GM19438 (cell line): ENCODE data around the gene TNFRSF1B.

Experiments
- ATAC-seq: cut with Tn5 transposase; IDR thresholded peaks from one replicate; pipeline ENCODE4 v1.9.1; 2021; ENCODE audit warnings: low read depth; ENCODE audit not compliant: unreplicated experiment

TNFRSF1B gene

GRCh38 chr1:12141163-12141850, 25.5 kb upstream of the TNFRSF1B start:
- no peak for ATAC-seq

- no peak for ATAC-seq
Measured at GRCh38 chr1:12142141-12142823, 24.5 kb upstream of the TNFRSF1B start.

GRCh38 chr1:12142891-12143630, 23.7 kb upstream of the TNFRSF1B start:
- ATAC-seq = no peak

- no peak for ATAC-seq
Measured at GRCh38 chr1:12143631-12144155, 23.1 kb upstream of the TNFRSF1B start.

DNA sequence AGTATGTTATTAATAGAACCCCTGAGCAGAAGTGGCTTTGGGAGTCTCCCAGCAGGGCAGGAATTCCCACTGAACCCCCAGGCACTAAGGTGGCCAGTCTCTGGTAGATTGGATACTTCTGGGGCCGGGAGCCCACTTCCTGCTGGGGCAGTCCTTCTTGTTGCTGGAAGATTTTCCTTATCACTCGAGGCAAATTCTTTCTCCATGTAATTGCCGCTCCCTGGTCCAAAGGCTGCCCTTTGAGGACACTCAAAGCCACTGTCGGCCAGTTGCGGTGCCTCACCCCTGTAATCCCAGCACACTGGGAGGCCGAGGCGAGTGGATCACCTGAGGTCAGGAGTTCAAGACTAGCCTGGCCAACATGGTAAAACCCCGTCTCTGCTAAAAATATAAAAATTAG, 22.6 kb upstream of the TNFRSF1B start:
- no peak for ATAC-seq

DNA sequence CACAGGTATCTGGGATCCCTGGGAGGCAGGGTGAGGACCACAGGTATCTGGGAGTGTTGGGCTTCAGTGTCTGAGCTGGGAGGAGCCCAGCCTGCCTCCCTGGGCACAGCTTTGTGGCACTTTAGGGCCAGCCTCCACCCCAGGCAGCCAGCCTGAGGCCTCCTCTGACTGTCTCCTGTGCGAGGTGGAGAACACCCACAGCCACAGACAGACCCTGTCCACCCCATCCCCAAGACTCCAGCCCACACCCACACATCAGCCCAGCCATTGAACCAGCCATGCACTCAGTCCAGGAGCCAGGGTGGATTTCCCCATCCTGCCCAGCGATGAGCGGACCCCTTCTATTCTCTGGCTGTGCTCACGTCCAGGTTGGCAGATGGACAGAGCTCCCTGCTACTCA, 21.8 kb upstream of the TNFRSF1B start:
- ATAC-seq = no peak

DNA sequence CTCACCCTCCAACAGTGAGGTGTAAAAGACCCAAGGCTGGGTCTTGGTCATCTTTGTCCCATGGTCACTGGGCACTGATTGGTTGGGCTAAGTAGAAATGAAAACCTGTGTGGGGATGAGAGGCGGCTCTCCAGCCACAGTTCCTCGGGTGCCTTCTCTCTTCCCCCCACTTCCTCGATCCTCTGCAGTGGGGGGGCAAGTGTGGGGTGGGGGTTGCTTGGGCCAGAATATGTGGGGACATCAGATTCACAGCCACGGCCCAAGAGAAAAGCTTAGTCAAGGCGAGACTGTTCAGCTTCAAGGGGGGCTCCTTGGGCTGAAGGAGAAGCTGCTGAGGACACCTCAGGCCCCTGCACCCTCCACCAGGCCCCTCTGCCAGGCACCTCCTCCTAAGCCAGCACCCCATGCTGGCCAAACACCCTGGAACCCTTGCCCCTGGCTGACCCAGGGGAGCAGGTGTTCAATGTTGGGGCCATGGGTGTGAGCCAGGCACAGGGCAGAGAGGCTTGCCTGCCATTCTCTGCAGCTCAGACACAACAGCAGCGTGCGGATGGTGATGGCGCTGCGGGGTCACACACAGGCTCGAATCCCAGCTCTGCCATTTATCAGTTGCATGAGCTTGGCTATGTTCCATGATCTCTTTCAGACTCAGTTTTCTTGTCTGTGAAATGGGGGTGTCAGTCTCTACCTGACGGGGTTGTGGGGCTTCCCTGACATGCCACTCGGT, 21.0 kb upstream of the TNFRSF1B start:
- ATAC-seq = no peak

DNA sequence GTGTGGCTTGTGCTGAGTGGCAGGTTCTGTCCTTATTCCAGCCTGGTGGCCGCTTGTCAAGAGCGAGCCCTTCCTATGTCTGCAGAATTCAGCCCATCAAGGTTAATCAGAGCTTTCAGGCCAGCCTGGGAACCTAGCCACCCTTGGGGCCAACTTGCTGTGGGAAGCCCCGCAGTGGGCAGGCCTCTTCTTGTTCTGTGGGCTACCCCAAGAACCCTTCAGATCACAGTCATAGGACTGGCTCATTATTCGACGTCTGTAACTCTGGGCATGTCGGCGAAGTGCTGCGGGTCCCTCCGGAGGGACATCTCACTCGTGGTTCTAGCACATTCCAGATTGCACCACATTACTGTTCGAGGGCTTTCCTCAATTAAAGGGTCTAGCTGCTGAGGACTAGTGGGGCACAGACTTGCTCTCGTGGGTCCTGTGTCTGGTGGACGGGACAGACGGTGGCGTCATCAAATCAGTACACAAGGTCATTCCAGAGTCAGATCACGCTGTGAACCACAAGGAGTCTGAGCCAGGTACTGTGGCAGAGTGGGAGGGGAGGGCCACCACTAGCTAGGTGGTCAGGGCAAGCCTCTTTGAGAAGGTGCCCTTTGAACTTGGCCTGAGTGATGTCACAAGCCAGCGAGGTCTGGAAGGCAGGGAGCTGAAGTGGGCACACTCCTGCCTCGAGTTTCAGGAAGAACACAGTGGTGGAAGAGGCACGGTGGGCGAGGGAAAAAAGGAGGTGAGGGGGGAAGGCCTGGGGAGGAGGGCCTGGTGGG, 20.3 kb upstream of the TNFRSF1B start:
- no peak for ATAC-seq

GRCh38 chr1:12147201-12147701, 19.5 kb upstream of the TNFRSF1B start:
- ATAC-seq = no peak

GRCh38 chr1:12148160-12148957, 18.4 kb upstream of the TNFRSF1B start:
- no peak for ATAC-seq

- ATAC-seq = no peak
Measured at GRCh38 chr1:12148958-12149790, 17.6 kb upstream of the TNFRSF1B start.

DNA sequence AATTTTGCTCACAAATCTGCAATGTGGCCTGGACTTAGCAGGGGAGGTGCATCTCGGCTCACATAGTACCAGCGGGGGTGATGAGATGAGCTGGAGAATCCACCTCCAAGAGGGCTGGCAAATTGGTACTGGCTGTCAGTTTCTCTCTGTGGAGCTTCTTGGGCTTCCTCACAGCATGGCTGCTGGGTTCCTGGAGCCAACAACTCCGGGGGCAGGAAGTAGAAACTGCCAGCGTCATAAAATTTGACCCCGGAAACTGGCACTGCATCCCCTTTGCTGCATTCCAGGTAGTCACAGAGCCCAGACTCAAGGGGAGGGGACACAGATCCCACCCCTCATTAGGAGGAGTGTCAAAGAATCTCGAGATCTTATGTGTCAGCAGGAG, 17.0 kb upstream of the TNFRSF1B start:
- no peak for ATAC-seq

GRCh38 chr1:12150456-12151200, 16.2 kb upstream of the TNFRSF1B start:
- no peak for ATAC-seq

- no peak for ATAC-seq
Measured at GRCh38 chr1:12151465-12151864, 15.3 kb upstream of the TNFRSF1B start.

DNA sequence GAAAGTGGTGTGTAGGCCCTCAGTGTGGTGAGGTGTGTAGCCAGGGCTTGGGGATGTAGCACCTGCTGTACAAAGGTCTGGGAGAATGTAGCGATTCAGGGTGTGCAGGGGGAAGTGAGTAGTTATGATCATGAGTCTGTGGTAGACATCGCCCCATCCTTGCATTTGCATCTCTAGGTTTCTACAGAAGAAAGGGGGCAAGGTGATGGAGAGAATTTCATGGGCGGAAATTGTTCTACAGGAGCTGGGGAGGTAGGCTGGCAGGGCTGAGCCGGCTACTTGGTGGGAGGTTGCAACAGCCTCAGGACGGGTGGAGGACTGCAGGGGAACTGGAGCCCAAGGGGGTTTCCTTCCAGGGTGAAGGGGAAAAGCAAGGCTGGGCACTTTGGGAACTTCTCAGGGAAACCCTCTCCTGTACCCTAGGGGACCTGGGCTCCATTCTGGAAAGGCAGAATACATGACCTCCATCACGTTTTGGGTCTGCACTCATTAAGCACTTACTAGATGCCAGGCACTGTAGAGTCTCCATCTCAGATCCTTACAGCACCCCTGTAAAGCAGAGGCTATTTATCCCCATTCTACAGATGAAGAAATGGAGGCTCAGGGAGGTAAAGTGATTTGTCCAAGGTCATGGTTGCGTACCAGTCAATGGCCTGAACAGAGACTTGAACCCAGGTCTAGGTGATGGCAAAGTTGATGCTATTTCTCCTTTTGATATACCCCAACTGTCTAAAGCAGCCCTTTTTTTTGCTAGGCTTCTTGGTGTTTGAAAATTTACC, 14.5 kb upstream of the TNFRSF1B start:
- ATAC-seq = peak; percentile 63

GRCh38 chr1:12153181-12153785, 13.5 kb upstream of the TNFRSF1B start:
- no peak for ATAC-seq
